Naive B cell (primary cell): ENCODE data around the gene ARL2BP. TPM values are rescaled to one million over a fixed set of nuclear protein-coding genes. Genes with fewer than 3 reads are reported as not detected.

ENCODE experiments used
- polyA plus RNA-seq, 6 donors: library from polyadenylated mRNA; unstranded; fragments of 300-500 nt; fragmentation: Illumina TruSeq; gene quantifications; one replicate each; pipeline ENCODE4 v1.2.3, GENCODE V29; 2021; ENCODE audit warnings: low read depth in 6 of 6

The ARL2BP gene
- polyA plus RNA-seq, 6 donors from 2014 or later = 108 to 236 (median 132) TPM

Other genes starting within 250 kb of the ARL2BP start
- gene CPNE2, start 152.7 kb upstream of the ARL2BP start, polyA plus RNA-seq = 1 to 10 TPM in 1 of 6 donors, under 1 TPM in 3, not detected in 2; 0.53 to 1.3 (median 0.76) TPM
- gene PSME3IP1, start 59.2 kb upstream of the ARL2BP start, polyA plus RNA-seq = 100 to 1,000 TPM in 1 of 6 donors, 10 to 100 TPM in 5; 85.1 to 109 (median 93.6) TPM
- 10 to 100 TPM; 26.7 to 42.7 (median 33.5) TPM for gene RSPRY1, start 58.9 kb upstream of the ARL2BP start, polyA plus RNA-seq
- gene PLLP, start 39.4 kb downstream of the ARL2BP start, polyA plus RNA-seq = under 1 TPM; 0.14 to 0.68 (median 0.52) TPM
- gene CCL22, start 113.5 kb downstream of the ARL2BP start, polyA plus RNA-seq = not detected
- gene CX3CL1, start 127.2 kb downstream of the ARL2BP start, polyA plus RNA-seq = not detected
- not detected for gene CCL17, start 159.5 kb downstream of the ARL2BP start, polyA plus RNA-seq
- 10 to 100 TPM; 33.4 to 67.2 (median 40.9) TPM for gene CIAPIN1, start 202.1 kb downstream of the ARL2BP start, polyA plus RNA-seq
- 10 to 100 TPM; 17.6 to 42.2 (median 23.3) TPM for gene COQ9, start 202.2 kb downstream of the ARL2BP start, polyA plus RNA-seq
- gene POLR2C, start 217.4 kb downstream of the ARL2BP start, polyA plus RNA-seq = 10 to 100 TPM; 33.6 to 59.9 (median 39.7) TPM
- 1 to 10 TPM in 4 of 6 donors, under 1 TPM in 1, not detected in 1; 0.22 to 2.1 (median 1.4) TPM for gene DOK4, start 241.2 kb downstream of the ARL2BP start, polyA plus RNA-seq